HG02885 (cell line): ENCODE results near the gene ADCY3.
"Not testable (repeated sequence)": the region's sequence is repeated elsewhere in the genome, so short reads cannot be mapped to it uniquely, and the experiment has no call there.

ENCODE experiments used
- ATAC-seq: cut with Tn5 transposase; IDR thresholded peaks from one replicate; pipeline ENCODE4 v1.9.1; 2021; ENCODE audit warnings: mild to moderate bottlenecking; ENCODE audit not compliant: unreplicated experiment, poor library complexity

ADCY3 gene

GRCh38 chr2:24820598-24821432, 99.2 kb downstream of the ADCY3 start:
- ATAC-seq: no peak

GRCh38 chr2:24820175-24820513, 99.9 kb downstream of the ADCY3 start:
- no peak for ATAC-seq

GRCh38 chr2:24819442-24820174, 100.4 kb downstream of the ADCY3 start:
- ATAC-seq: no peak

GRCh38 chr2:24818721-24819167, 101.3 kb downstream of the ADCY3 start:
- no peak for ATAC-seq

- no peak for ATAC-seq
These were observed 103.2 kb downstream of the ADCY3 start for GRCh38 chr2:24816884-24817283.

GRCh38 chr2:24816404-24816803, 103.6 kb downstream of the ADCY3 start:
- no peak for ATAC-seq

GRCh38 chr2:24815171-24815570, 104.9 kb downstream of the ADCY3 start:
- no peak for ATAC-seq

- ATAC-seq: no peak
These were observed 105.5 kb downstream of the ADCY3 start for GRCh38 chr2:24814516-24814915.

GRCh38 chr2:24813691-24814137, 106.3 kb downstream of the ADCY3 start:
- no peak for ATAC-seq

GRCh38 chr2:24809316-24810007, 110.6 kb downstream of the ADCY3 start:
- no peak for ATAC-seq

GRCh38 chr2:24806661-24807036, 113.4 kb downstream of the ADCY3 start:
- no peak for ATAC-seq

GRCh38 chr2:24805811-24806660, 114.0 kb downstream of the ADCY3 start:
- not testable (repeated sequence) for ATAC-seq

GRCh38 chr2:24800487-24800886, 119.5 kb downstream of the ADCY3 start:
- ATAC-seq: not testable (repeated sequence)

GRCh38 chr2:24797644-24798043, 122.4 kb downstream of the ADCY3 start:
- no peak for ATAC-seq

- ATAC-seq: no peak
These were observed 126.1 kb downstream of the ADCY3 start for GRCh38 chr2:24793761-24794435.

GRCh38 chr2:24792874-24793760, 126.9 kb downstream of the ADCY3 start, which contains the start of the genes CENPO and PTRHD1:
Gene CENPO (plus strand): TSS chr2:24793425. CDS start chr2:24793920, 495 bp downstream.
Gene PTRHD1 (minus strand): TSS chr2:24793391. CDS start chr2:24793377, 14 bp downstream.
- ATAC-seq: peak; percentile 94

GRCh38 chr2:24792542-24792873, 127.5 kb downstream of the ADCY3 start:
- ATAC-seq: no peak

GRCh38 chr2:24791452-24791851, 128.6 kb downstream of the ADCY3 start:
- no peak for ATAC-seq
